ENCODE data around the gene PRR15. TPM values are rescaled to one million over a fixed set of nuclear protein-coding genes. Genes with fewer than 3 reads are reported as not detected.
A peak's percentile ranks its signal among the peaks of the same experiment; 100 is the strongest.

The PRR15 gene
- total and polyA plus RNA-seq, 2 of the 13 experiments (the other 11 are each of a cell fraction or from before 2014, with no cell fraction given) = 2.3 to 7.8 TPM

GRCh38 chr7:29609162-29610037 is 45.8 kb downstream of the PRR15 start (continued):
- TF ChIP-seq NR2F6 (IDR thresholded peaks at IDR 0.05) (no peak), NR2F6 (CRISPR knock-in tag; IDR thresholded peaks at IDR 0.05) (no peak), ZMAT3 (CRISPR knock-in tag; conservative IDR thresholded peaks at IDR 0.05) (no peak), CREB1 (IDR thresholded peaks at IDR 0.05) (no peak), CREB1 (CRISPR knock-in tag; IDR thresholded peaks at IDR 0.05) (no peak), ZNF761 (CRISPR knock-in tag; conservative IDR thresholded peaks at IDR 0.05) (no peak), NONO (IDR thresholded peaks at IDR 0.05) (no peak), NONO (CRISPR knock-in tag; conservative IDR thresholded peaks at IDR 0.05) (no peak), PITX1 (CRISPR knock-in tag; IDR thresholded peaks at IDR 0.05) (peak; percentile 22; the same call in 1 of the 2 replicates), DZIP1 (CRISPR knock-in tag; IDR thresholded peaks at IDR 0.05) (no peak), ATF6 (CRISPR knock-in tag; conservative IDR thresholded peaks at IDR 0.05) (no peak), SOX13 (IDR thresholded peaks at IDR 0.05) (no peak), SOX13 (CRISPR knock-in tag; conservative IDR thresholded peaks at IDR 0.05 in 1 of 2, IDR thresholded peaks at IDR 0.05 in 1 of 2) (no peak), AKAP8 (CRISPR knock-in tag; IDR thresholded peaks at IDR 0.05) (no peak), ZNF576 (CRISPR knock-in tag; IDR thresholded peaks at IDR 0.05) (no peak), ZNF33B (CRISPR knock-in tag; IDR thresholded peaks at IDR 0.05) (no peak)
- TF ChIP-seq, protein P1, sequence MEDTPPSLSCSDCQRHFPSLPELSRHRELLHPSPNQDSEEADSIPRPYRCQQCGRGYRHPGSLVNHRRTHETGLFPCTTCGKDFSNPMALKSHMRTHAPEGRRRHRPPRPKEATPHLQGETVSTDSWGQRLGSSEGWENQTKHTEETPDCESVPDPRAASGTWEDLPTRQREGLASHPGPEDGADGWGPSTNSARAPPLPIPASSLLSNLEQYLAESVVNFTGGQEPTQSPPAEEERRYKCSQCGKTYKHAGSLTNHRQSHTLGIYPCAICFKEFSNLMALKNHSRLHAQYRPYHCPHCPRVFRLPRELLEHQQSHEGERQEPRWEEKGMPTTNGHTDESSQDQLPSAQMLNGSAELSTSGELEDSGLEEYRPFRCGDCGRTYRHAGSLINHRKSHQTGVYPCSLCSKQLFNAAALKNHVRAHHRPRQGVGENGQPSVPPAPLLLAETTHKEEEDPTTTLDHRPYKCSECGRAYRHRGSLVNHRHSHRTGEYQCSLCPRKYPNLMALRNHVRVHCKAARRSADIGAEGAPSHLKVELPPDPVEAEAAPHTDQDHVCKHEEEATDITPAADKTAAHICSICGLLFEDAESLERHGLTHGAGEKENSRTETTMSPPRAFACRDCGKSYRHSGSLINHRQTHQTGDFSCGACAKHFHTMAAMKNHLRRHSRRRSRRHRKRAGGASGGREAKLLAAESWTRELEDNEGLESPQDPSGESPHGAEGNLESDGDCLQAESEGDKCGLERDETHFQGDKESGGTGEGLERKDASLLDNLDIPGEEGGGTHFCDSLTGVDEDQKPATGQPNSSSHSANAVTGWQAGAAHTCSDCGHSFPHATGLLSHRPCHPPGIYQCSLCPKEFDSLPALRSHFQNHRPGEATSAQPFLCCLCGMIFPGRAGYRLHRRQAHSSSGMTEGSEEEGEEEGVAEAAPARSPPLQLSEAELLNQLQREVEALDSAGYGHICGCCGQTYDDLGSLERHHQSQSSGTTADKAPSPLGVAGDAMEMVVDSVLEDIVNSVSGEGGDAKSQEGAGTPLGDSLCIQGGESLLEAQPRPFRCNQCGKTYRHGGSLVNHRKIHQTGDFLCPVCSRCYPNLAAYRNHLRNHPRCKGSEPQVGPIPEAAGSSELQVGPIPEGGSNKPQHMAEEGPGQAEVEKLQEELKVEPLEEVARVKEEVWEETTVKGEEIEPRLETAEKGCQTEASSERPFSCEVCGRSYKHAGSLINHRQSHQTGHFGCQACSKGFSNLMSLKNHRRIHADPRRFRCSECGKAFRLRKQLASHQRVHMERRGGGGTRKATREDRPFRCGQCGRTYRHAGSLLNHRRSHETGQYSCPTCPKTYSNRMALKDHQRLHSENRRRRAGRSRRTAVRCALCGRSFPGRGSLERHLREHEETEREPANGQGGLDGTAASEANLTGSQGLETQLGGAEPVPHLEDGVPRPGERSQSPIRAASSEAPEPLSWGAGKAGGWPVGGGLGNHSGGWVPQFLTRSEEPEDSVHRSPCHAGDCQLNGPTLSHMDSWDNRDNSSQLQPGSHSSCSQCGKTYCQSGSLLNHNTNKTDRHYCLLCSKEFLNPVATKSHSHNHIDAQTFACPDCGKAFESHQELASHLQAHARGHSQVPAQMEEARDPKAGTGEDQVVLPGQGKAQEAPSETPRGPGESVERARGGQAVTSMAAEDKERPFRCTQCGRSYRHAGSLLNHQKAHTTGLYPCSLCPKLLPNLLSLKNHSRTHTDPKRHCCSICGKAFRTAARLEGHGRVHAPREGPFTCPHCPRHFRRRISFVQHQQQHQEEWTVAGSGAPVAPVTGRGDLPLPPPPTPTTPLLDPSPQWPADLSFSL (CRISPR knock-in tag; IDR thresholded peaks at IDR 0.05) = no peak
- TF ChIP-seq, protein P2, sequence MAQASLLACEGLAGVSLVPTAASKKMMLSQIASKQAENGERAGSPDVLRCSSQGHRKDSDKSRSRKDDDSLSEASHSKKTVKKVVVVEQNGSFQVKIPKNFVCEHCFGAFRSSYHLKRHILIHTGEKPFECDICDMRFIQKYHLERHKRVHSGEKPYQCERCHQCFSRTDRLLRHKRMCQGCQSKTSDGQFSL (CRISPR knock-in tag; IDR thresholded peaks at IDR 0.05) = no peak
